HCT116 (cell line): ENCODE data around the gene ACADS. TPM values are rescaled to one million over a fixed set of nuclear protein-coding genes. Genes with fewer than 3 reads are reported as not detected.

Source experiments
- ATAC-seq: fragments of 200-7000 bp; cut with Tn5 transposase; 2 replicates; pipeline ENCODE4 v1.9.1; 2020; ENCODE audit warnings: mild to moderate bottlenecking, moderate library complexity
- BruUV-seq: library from RNA; stranded (reverse); fragments of 400-500 nt; replicated peaks from 2 replicates; lab custom pipeline; 2021; lab: Mats Ljungman, UMichigan
- CTCF ChIA-PET: fragments of 300-600 bp; sonication (Branson Sonifier 250); formaldehyde crosslinking; loops from one replicate; lab custom pipeline; 2021; ENCODE audit warnings: antibody characterized with exemption; lab: Charles Lee
- POLR2A ChIA-PET: fragments of 300-600, 350-600 bp; sonication (Branson Sonifier 250); formaldehyde crosslinking; loops from one replicate; lab custom pipeline; 2021; ENCODE audit warnings: antibody characterized with exemption; lab: Charles Lee
- RAD21 ChIA-PET, 2 experiments: fragments of 300-600 bp; sonication (Branson Sonifier 250); formaldehyde crosslinking; loops; one replicate each; lab custom pipeline; 2023; ENCODE audit warnings: low total read pairs in 2 of 2; ENCODE audit not compliant: uncharacterized antibody in 2 of 2, unreplicated experiment in 2 of 2, low non-redundant PET in 1 of 2; lab: Charles Lee
- DNase-seq: peaks from one replicate; pipeline ENCODE4 v3.0.0-alpha.2; 2010; ENCODE audit warnings: low read depth, low spot score
- H2AFZ ChIP-seq: fragments of 200-600 bp; shearing (Covaris generic), sonication (generic); 2 replicates; pipeline ENCODE4 v1.6.1; 2017; ENCODE audit warnings: low read depth, mixed run types, mixed read lengths, antibody characterized with exemption, low read length; ENCODE audit not compliant: poor library complexity, severe bottlenecking
- H3K27ac ChIP-seq: 2 replicates; pipeline ENCODE4 v1.5.1; 2012; ENCODE audit warnings: low read depth, low read length
- H3K27me3 ChIP-seq: fragments of 200-600 bp; sonication (generic); 2 replicates; pipeline ENCODE4 v1.6.1; 2016; ENCODE audit warnings: mixed run types, low read length, mixed read lengths; ENCODE audit not compliant: insufficient read depth
- H3K36me3 ChIP-seq, 2 experiments: fragments of 200-500 bp in 1 of 2; fragments of 200-600 bp in 1 of 2; sonication (Bioruptor generic) in 1 of 2; sonication (generic) in 1 of 2; 2 replicates each; pipeline versions ENCODE4 v1.5.1 to v1.6.1; 2014 to 2016; ENCODE audit warnings: low read length in 2 of 2, inconsistent platforms in 1 of 2, mixed read lengths in 1 of 2, mixed run types in 1 of 2; ENCODE audit not compliant: insufficient read depth in 2 of 2, control insufficient read depth in 1 of 2
- H3K4me1 ChIP-seq, 2 experiments: fragments of 200-600 bp in 1 of 2; sonication (generic) in 1 of 2; 2 replicates each; pipeline versions ENCODE4 v1.5.1 to v1.6.1; 2012 to 2017; ENCODE audit warnings: low read length in 2 of 2, inconsistent platforms in 1 of 2, mild to moderate bottlenecking in 1 of 2, mixed read lengths in 1 of 2, mixed run types in 1 of 2, moderate library complexity in 1 of 2; ENCODE audit not compliant: insufficient read depth in 2 of 2, control insufficient read depth in 1 of 2
- H3K4me2 ChIP-seq: fragments of 200-600 bp; sonication (generic); 2 replicates; pipeline ENCODE4 v1.6.1; 2017; ENCODE audit warnings: mixed run types, low read length, mixed read lengths
- H3K4me3 ChIP-seq, 2 experiments: fragments of 200-600 bp in 1 of 2; sonication (generic) in 1 of 2; replicated peaks in 1 of 2; 2 replicates each; pipeline ENCODE4 v1.5.1; 2011 to 2016; ENCODE audit warnings: low read length in 2 of 2, control low read depth in 1 of 2, low read depth in 1 of 2, mild to moderate bottlenecking in 1 of 2, mixed read lengths in 1 of 2, mixed run types in 1 of 2
- H3K79me2 ChIP-seq: fragments of 200-600 bp; sonication (generic); 2 replicates; pipeline ENCODE4 v1.6.1; 2017; ENCODE audit warnings: mild to moderate bottlenecking, mixed run types, low read length, moderate library complexity, mixed read lengths; ENCODE audit not compliant: insufficient read depth
- H3K9ac ChIP-seq: fragments of 200-600 bp; sonication (generic); 2 replicates; pipeline ENCODE4 v1.6.1; 2016; ENCODE audit warnings: low read length, mixed read lengths
- H3K9me2 ChIP-seq: fragments of 200-600 bp; sonication (generic), shearing (Covaris generic); 2 replicates; pipeline ENCODE4 v1.6.1; 2017; ENCODE audit warnings: mixed run types, mild to moderate bottlenecking, moderate library complexity; ENCODE audit not compliant: insufficient read depth
- H3K9me3 ChIP-seq, 2 experiments: fragments of 200-500 bp in 1 of 2; fragments of 200-600 bp in 1 of 2; sonication (Bioruptor generic) in 1 of 2; sonication (generic) in 1 of 2; 2 replicates each; pipeline ENCODE4 v1.6.1; 2014 to 2017; ENCODE audit warnings: low read length in 2 of 2, mixed read lengths in 2 of 2, inconsistent platforms in 1 of 2, low read depth in 1 of 2, mild to moderate bottlenecking in 1 of 2, mixed run types in 1 of 2, moderate library complexity in 1 of 2; ENCODE audit not compliant: control insufficient read depth in 1 of 2, insufficient read depth in 1 of 2
- H4K20me1 ChIP-seq: fragments of 200-600 bp; sonication (generic), shearing (Covaris generic); 2 replicates; pipeline ENCODE4 v1.6.1; 2017; ENCODE audit warnings: mixed run types, mild to moderate bottlenecking, moderate library complexity; ENCODE audit not compliant: insufficient read depth
- ATF3 ChIP-seq: IDR thresholded peaks from 2 replicates; pipeline ENCODE4 v1.6.1; 2012
- CTCF ChIP-seq, 3 experiments: fragments of 200-600 bp in 1 of 3; sonication (generic) in 1 of 3; IDR thresholded peaks in 2 of 3; conservative IDR thresholded peaks in 1 of 3; 2 replicates each; pipeline ENCODE4 v1.5.1; 2012 to 2017; ENCODE audit warnings: low read depth in 2 of 3, low read length in 2 of 3, antibody characterized with exemption in 1 of 3, borderline replicate concordance in 1 of 3, control low read depth in 1 of 3, mild to moderate bottlenecking in 1 of 3, mixed read lengths in 1 of 3, mixed run types in 1 of 3, moderate library complexity in 1 of 3; ENCODE audit not compliant: insufficient read depth in 1 of 3
- EGR1 ChIP-seq: IDR thresholded peaks from 2 replicates; pipeline ENCODE4 v1.6.1; 2012; ENCODE audit warnings: low read depth
- ELF1 ChIP-seq: IDR thresholded peaks from 2 replicates; pipeline ENCODE4 v1.6.1; 2012; ENCODE audit warnings: low read depth, borderline replicate concordance
- EZH2 ChIP-seq: fragments of 200-600 bp; sonication (generic); IDR thresholded peaks from 2 replicates; pipeline ENCODE4 v1.6.1; 2017; ENCODE audit warnings: antibody characterized with exemption, mixed run types
- EZH2phosphoT487 ChIP-seq: fragments of 200-600 bp; IDR thresholded peaks from 2 replicates; pipeline ENCODE4 v1.6.1; 2018; ENCODE audit warnings: antibody characterized with exemption, borderline replicate concordance
- FOSL1 ChIP-seq: IDR thresholded peaks from 2 replicates; pipeline ENCODE4 v1.6.1; 2012; ENCODE audit warnings: low read depth
- JUND ChIP-seq: IDR thresholded peaks from 2 replicates; pipeline ENCODE4 v1.6.1; 2012
- MAX ChIP-seq: IDR thresholded peaks from 2 replicates; pipeline ENCODE4 v1.6.1; 2012
- POLR2A ChIP-seq: IDR thresholded peaks from 2 replicates; pipeline ENCODE4 v1.7.0; 2011; ENCODE audit warnings: borderline replicate concordance; ENCODE audit not compliant: insufficient read depth, insufficient read length; ENCODE audit errors: extremely low read depth
- RAD21 ChIP-seq: IDR thresholded peaks from 2 replicates; pipeline ENCODE4 v1.6.1; 2012; ENCODE audit warnings: low read depth, mild to moderate bottlenecking
- REST ChIP-seq: IDR thresholded peaks from 2 replicates; pipeline ENCODE4 v1.6.1; 2012; ENCODE audit warnings: low read depth
- SP1 ChIP-seq: IDR thresholded peaks from 2 replicates; pipeline ENCODE4 v1.6.1; 2012; ENCODE audit warnings: low read depth
- TCF7L2 ChIP-seq: IDR thresholded peaks from 2 replicates; pipeline ENCODE4 v1.7.0; 2011; ENCODE audit warnings: borderline replicate concordance, inconsistent platforms; ENCODE audit not compliant: insufficient read depth, insufficient read length; ENCODE audit errors: extremely low read depth
- YY1 ChIP-seq: IDR thresholded peaks from 2 replicates; pipeline ENCODE4 v1.6.1; 2011; ENCODE audit warnings: low read length, low read depth, moderate library complexity, mild to moderate bottlenecking; ENCODE audit not compliant: insufficient replicate concordance; ENCODE audit errors: extremely low read depth
- ZBTB33 ChIP-seq: IDR thresholded peaks from 2 replicates; pipeline ENCODE4 v1.6.1; 2011; ENCODE audit warnings: mild to moderate bottlenecking, low read length, moderate library complexity; ENCODE audit not compliant: insufficient replicate concordance; ENCODE audit errors: extremely low read depth
- ZFX ChIP-seq: fragments of 450-650 bp; IDR thresholded peaks from 2 replicates; pipeline ENCODE4 v1.6.1; 2017
- ZNF274 ChIP-seq: fragments of 200-500 bp; sonication (Bioruptor generic); IDR thresholded peaks from 2 replicates; pipeline ENCODE4 v1.6.1; 2014; ENCODE audit warnings: mild to moderate bottlenecking, low read depth, low read length, inconsistent platforms
- intact Hi-C: fragments of 100-400 bp; cut with micrococcal nuclease; formaldehyde crosslinking; loops from 2 replicates; pipeline ENCODE4 v1.10.0; 2022
- total RNA-seq: library from RNA; stranded (reverse); gene quantifications from one replicate; pipeline ENCODE4 v1.2.1, GENCODE V29; 2021; ENCODE audit not compliant: unreplicated experiment

ACADS gene
- total RNA-seq, 1 experiment from 2014 or later, result 21.4 TPM

GRCh38 chr12:120755269-120755668, 29.6 kb downstream of the ACADS start:
- Histone ChIP-seq H3K4me2 (no peak overlapping the region), H3K9me2 (no peaks in the 10 kb centered on the region), H4K20me1 (no peaks in the 10 kb centered on the region), H3K4me3 (no peak overlapping the region), H3K4me1 (peaks cover 3 to 11% of the 10 kb centered on the region in 2 experiments; a peak in 3 of 4 replicates), H3K27ac (no peak overlapping the region), H3K36me3 (no peaks in the 10 kb centered on the region), H2AFZ (no peak overlapping the region), H3K9ac (no peak overlapping the region)
- intact Hi-C loops, result no loop called here
- DNase-seq (no peak), ATAC-seq (no peak)
- no peak for TF ChIP-seq EGR1
- no peak for TF ChIP-seq ATF3
- no peak for TF ChIP-seq EZH2phosphoT487
- no peak for TF ChIP-seq ELF1
- no peak for TF ChIP-seq MAX
- TF ChIP-seq YY1, result no peak
- TF ChIP-seq RAD21, result no peak
- TF ChIP-seq ZBTB33, result no peak
- TF ChIP-seq SP1, result no peak
- no peak for TF ChIP-seq JUND
- TF ChIP-seq CTCF (IDR thresholded peaks at IDR 0.05 in 2 of 3, conservative IDR thresholded peaks at IDR 0.05 in 1 of 3; ENCODE audit: borderline replicate concordance in 1 of 3, insufficient read depth in 1 of 3, low read depth in 2 of 3, low read length in 2 of 3), result no peak
- TF ChIP-seq ZFX, result no peak
- no peak for TF ChIP-seq FOSL1
- no peak for TF ChIP-seq ZNF274
- no peak for TF ChIP-seq EZH2
- no peak for TF ChIP-seq REST
- no peak for TF ChIP-seq POLR2A
- TF ChIP-seq TCF7L2, result no peak
- TF ChIP-seq, all 23 proteins: peak for 0
- no TSS peak for BruUV-seq
- no peaks in the 10 kb centered on the region for H3K79me2 ChIP-seq
- no peaks in the 10 kb centered on the region for H3K9me3 ChIP-seq
- RAD21 ChIA-PET, result no interaction called here
- POLR2A ChIA-PET, result no interaction called here
- CTCF ChIA-PET, result no interaction called here
- H3K27me3 ChIP-seq, result no peaks in the 10 kb centered on the region
